Stimulated activated CD8-positive, alpha-beta memory T cell treated with anti-CD3 and anti-CD28 coated beads, Interleukin-4, amount 100 ng/mL, for 4 hours (primary cell): Measurements from ENCODE around the gene PTCD1.

Experiments
- DNase-seq, 2 donors: peaks; one replicate each; pipeline ENCODE4 v3.0.0-alpha.2; 2020; ENCODE audit warnings: low read depth in 2 of 2, low spot score in 1 of 2

PTCD1 gene

DNA sequence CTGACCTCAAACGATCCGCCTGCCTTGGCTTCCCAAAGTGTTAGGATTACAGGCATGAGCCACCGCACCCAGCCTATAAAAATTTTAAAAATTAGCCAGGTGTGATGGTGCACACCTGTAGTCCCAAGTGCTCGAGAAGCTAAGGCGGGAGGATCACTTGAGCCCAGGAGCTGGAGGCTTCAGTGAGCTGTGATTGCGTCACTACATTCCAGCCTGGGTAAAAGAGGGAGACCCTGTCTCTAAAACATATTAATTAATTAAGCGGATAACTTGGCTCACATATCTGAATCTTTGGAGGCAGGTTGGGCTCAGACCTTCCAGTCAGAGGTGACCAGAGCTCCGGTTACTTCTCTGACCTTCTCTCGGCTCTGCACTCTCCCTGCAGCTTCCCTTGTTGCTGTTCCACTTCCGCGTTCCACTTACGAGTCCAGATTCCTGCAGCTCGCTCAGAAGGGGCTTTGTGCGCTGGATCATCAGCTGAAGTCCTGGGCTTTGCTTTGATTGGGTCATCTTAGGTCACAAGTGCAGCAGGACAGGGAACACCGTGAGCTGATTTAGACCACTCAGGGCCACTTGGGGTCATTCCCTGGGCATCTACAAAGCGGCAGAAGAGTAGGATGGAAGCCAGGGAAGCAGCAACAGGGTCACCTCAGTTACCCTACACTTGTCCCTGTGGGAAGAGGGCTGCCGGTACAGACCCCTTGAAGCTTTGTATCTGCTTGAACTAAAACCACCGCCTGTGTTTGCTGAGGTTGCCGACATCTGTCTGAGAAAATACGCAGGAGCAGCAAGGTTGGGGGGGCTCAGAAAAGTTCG, 66.1 kb downstream of the PTCD1 start:
- DNase-seq: no peak

DNA sequence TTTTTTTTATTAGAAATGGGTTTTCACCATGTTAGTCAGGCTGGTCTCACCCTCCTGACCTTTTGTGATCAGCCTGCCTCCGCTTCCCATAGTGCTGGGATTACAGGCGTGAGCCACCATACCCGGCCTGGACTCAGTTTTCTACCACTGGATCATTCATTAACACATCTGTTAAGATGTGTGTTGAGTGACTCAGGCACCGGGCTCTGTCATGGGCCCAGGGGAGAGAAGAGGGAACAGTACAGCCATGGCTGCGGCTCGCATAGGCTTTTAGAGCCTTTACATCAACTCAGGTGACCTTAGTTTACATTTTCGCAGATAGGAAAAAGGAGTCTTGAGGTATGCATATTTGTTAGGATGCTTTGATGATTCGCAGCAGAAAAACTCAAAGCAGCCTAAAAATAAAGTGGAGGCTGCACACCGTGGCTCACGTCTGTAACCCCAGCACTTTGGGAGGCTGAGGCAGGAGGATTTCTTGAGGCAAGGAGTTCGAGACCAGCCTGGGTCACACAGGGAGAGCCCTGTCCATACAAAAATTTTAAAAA, 67.2 kb downstream of the PTCD1 start:
- DNase-seq: no peak

DNA sequence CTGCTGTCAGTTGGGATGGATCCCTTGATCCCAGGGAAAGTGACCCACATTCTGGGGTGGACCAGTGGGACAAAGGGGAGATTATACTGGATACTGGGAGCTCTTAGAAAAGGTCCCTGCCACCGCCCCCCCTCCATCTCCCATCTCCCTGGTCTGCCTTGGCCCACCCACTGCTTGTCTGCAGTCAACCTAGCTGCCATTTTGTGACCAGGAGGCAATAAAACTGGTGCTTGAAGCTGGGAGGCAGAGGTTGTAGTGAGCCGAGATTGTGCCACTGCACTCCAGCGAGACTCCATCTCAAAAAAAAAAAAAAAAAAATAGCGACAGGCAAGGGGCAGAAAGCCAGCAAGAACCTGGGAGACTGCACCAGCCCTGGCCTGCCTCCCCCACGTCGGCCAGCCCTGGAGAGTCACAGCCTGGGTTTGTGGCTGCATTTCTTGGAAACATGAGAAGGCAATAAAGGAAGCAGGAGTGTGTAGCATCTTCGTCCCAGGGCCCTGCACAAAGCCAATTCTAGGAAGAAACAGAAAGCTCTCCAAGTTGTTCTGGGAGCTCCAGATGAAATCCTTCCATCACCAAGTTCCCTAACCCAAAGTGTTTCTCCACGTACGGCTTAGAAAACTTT, 68.7 kb downstream of the PTCD1 start:
- DNase-seq: no peak

DNA sequence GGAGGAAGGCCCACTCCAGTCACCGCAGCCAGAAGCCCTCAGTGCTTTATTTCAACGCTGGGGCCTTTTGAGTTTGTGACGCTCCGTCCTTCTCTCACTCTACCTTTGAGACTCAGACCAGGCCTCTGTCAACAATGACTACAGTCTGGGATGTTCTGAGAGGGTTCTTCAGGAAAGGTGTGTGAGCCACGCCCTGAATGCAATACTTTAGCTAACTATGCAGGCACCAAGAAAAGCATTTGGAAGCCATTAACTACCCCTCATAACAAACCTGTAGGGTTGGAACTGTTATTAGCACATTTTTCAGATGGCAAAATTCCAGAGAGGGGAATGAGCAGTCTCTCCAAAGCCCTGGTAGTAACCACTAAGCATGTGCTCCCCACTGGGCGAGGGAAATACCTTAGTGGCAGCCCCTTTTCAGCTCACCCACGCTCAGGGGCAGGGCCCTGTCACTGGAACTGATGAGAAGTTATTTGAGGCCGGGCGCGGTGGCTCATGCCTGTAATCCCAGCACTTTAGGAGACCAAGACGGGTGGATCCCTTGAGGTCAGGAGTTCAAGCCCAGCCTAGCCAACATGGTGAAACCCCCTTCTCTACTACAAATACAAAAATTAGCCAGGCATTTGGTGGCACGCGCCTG, 69.7 kb downstream of the PTCD1 start:
- no peak for DNase-seq
